ENCODE results near the gene NKD1. TPM values are rescaled to one million over a fixed set of nuclear protein-coding genes. Genes with fewer than 3 reads are reported as not detected.

Gene NKD1
- total and polyA plus RNA-seq, 2 of the 8 experiments (the other 6 are each of a cell fraction or from before 2014, with no cell fraction given) = 0.70 to 4.5 TPM

GRCh38 chr16:50640391-50640790 is 92.2 kb downstream of the NKD1 start:
- DNase-seq (ENCODE audit: low read depth in 1 of 2, low spot score in 2 of 2) (no peak), FAIRE-seq (no peak)
- no peak overlapping the region for H2BK20ac ChIP-seq (ENCODE audit: low read length)
- H3K14ac ChIP-seq (ENCODE audit: insufficient read length) = no peak overlapping the region
- H3K4me3 ChIP-seq (ENCODE audit: extremely low read depth in 1 of 4, insufficient read depth in 2 of 4, low read depth in 3 of 4, low read length in 4 of 4) = no peak overlapping the region
- no peak overlapping the region for H2BK5ac ChIP-seq (ENCODE audit: low read depth, low read length)
- no peak overlapping the region for H3K4me2 ChIP-seq (ENCODE audit: insufficient read depth in 1 of 2, low read depth in 2 of 2, low read length in 2 of 2)
- H3K23me2 ChIP-seq (ENCODE audit: low read depth, low read length) = no peaks in the 10 kb centered on the region
- no peak overlapping the region for H2BK120ac ChIP-seq (replicated peaks; ENCODE audit: low read depth, low read length)
- no peak overlapping the region for H3K27ac ChIP-seq (ENCODE audit: low read depth, low read length)
- 76% methylated on average over 1 of the region's 1 CpG; no CpG with 5 or more reads in 1 of the 2 experiments for WGBS, 2 experiments (ENCODE audit: extremely low coverage in 1 of 2, insufficient coverage in 1 of 2, insufficient read length in 1 of 2, insufficient replicate concordance in 2 of 2, low coverage in 1 of 2, low lambda C conversion rate in 2 of 2, missing lambda C conversion rate in 1 of 2)
- ChIA-PET CTCF (ENCODE audit: partially characterized antibody) (interaction anchor here (0.6 to 3.3 kb wide), 6 partner anchors 9 to 269 kb away, joined by 3 to 15 read pairs (median 3); no protein-coding TSS in a partner anchor), POLR2A (ENCODE audit: partially characterized antibody) (no interaction called here)
- no peak overlapping the region for H4K8ac ChIP-seq (ENCODE audit: extremely low read depth, insufficient read depth, low read length)
- H3K23ac ChIP-seq (ENCODE audit: insufficient read length) = no peak overlapping the region
- peaks cover 0 to 1% (median 0%) of the 10 kb centered on the region in 4 experiments; a peak in 2 of 7 replicates for H3K4me1 ChIP-seq (replicated peaks in 1 of 4; ENCODE audit: control insufficient read depth in 3 of 4, insufficient read depth in 4 of 4, low read length in 3 of 4)
- H3K27me3 ChIP-seq (replicated peaks in 1 of 4; ENCODE audit: control insufficient read depth in 3 of 4, extremely low read depth in 1 of 4, insufficient read depth in 3 of 4, low read length in 3 of 4) = peaks cover 0 to 2% (median under 1%) of the 10 kb centered on the region in 4 experiments; a peak in 3 of 7 replicates
- no peaks in the 10 kb centered on the region for H3K36me3 ChIP-seq (ENCODE audit: control insufficient read depth in 2 of 4, insufficient read depth in 4 of 4, low read length in 3 of 4)
- no peaks in the 10 kb centered on the region for H4K20me1 ChIP-seq (replicated peaks in 1 of 2; ENCODE audit: control insufficient read depth in 1 of 2, insufficient read depth in 2 of 2, low read length in 2 of 2)
- no peak overlapping the region for H4K91ac ChIP-seq (replicated peaks; ENCODE audit: insufficient read length, low read length)
- H3K9ac ChIP-seq (replicated peaks in 1 of 4; ENCODE audit: extremely low read depth in 1 of 4, low read depth in 3 of 4, low read length in 3 of 4) = no peak overlapping the region; a peak in 1 of 7 replicates
- no peak overlapping the region for H2AFZ ChIP-seq (ENCODE audit: low read length)
- H3K4ac ChIP-seq (replicated peaks; ENCODE audit: insufficient read length, low read depth, low read length) = no peak overlapping the region
- H3K79me2 ChIP-seq (ENCODE audit: control insufficient read depth in 1 of 2, insufficient read depth in 2 of 2, low read length in 2 of 2) = no peaks in the 10 kb centered on the region
- no peak overlapping the region for H2BK12ac ChIP-seq (ENCODE audit: low read depth, low read length)
- H3K79me1 ChIP-seq (ENCODE audit: low read depth, low read length) = no peaks in the 10 kb centered on the region
- no peak overlapping the region for H4K5ac ChIP-seq (ENCODE audit: insufficient read length, low read depth, low read length)
- no peak overlapping the region for H3K56ac ChIP-seq (replicated peaks; ENCODE audit: insufficient read length, low read depth, low read length)
- H3K18ac ChIP-seq (ENCODE audit: extremely low read depth, low read length) = no peak overlapping the region
- no peak overlapping the region for H2BK15ac ChIP-seq (ENCODE audit: low read length)
- no peaks in the 10 kb centered on the region for H3K9me3 ChIP-seq (ENCODE audit: insufficient read depth in 2 of 2, low read depth in 1 of 2, low read length in 1 of 2)
- H2AK5ac ChIP-seq (ENCODE audit: low read depth, low read length) = no peak overlapping the region
- TF ChIP-seq MAFK (IDR thresholded peaks at IDR 0.05; ENCODE audit: low read depth, low read length) = no peak
- TF ChIP-seq SP1 (IDR thresholded peaks at IDR 0.05; ENCODE audit: low read depth, low read length) = no peak

Data from H1 (cell line).